Pancreas (tissue), 10 donors: ENCODE results near the gene AOPEP. TPM values are rescaled to one million over a fixed set of nuclear protein-coding genes. Genes with fewer than 3 reads are reported as not detected.

Source experiments
- ATAC-seq, 4 donors: fragments of 200-7000 bp; cut with Tn5 transposase; one replicate each; pipeline versions ENCODE4 v1.8.0 to v1.9.1; 2020; ENCODE audit warnings: mild to moderate bottlenecking in 4 of 4, moderate library complexity in 4 of 4
- DNase-seq, 6 donors: peaks; one replicate each; pipeline ENCODE4 v3.0.0-alpha.2; 2020
- FAIRE-seq: peaks from 2 replicates; lab custom pipeline; 2012; peaks lifted over from hg19 to GRCh38; lab: Jason Lieb, UNC
- H3K27ac ChIP-seq, 4 donors: fragments of 200-600 bp; sonication (generic); 1 replicate in 3 of 4; 2 replicates in 1 of 4; pipeline versions ENCODE4 v1.5.0 to v1.8.0; 2020
- H3K27me3 ChIP-seq, 4 donors: fragments of 200-600 bp; one replicate each; pipeline ENCODE4 v1.8.0; 2021
- H3K36me3 ChIP-seq, 3 donors: fragments of 200-600 bp; sonication (generic) in 1 of 3; one replicate each; pipeline versions ENCODE4 v1.5.0 to v1.8.0; 2020 to 2021
- H3K4me1 ChIP-seq, 3 donors: fragments of 200-600 bp; one replicate each; pipeline ENCODE4 v1.8.0; 2021
- H3K4me3 ChIP-seq, 4 donors: fragments of 200-600 bp; sonication (generic) in 2 of 4; one replicate each; pipeline versions ENCODE4 v1.5.0 to v1.8.0; 2020 to 2021
- H3K9me3 ChIP-seq, 4 donors: fragments of 200-600 bp; one replicate each; pipeline ENCODE4 v1.8.0; 2021
- WGBS, 2 donors: extraction: QIAGEN DNeasy Blood & Tissue Kit; methylation state at CpG; one replicate each; pipeline ENCODE4 v1.1.7; 2013; 5-methylcytosine and 5-hydroxymethylcytosine counted together
- intact Hi-C, 3 donors: fragments of 100-400 bp; cut with DNase I; formaldehyde crosslinking; loops; one replicate each; pipeline versions ENCODE4 v1.11.1 to v1.14.2; 2022
- polyA plus RNA-seq, 2 donors: library from polyadenylated mRNA; stranded (reverse); fragments of 200-250 nt; gene quantifications; one replicate each; pipeline ENCODE4 v1.2.3, GENCODE V29; 2013
- total RNA-seq, 6 donors: library from RNA; stranded (reverse); fragmentation: NEBNext Ultra II Directional in 4 of 6; extraction: Animal tissue kit (Norgen Biotek cat#: 25700) in 4 of 6; gene quantifications; one replicate each; pipeline versions ENCODE4 v1.2.1 to v1.2.4, GENCODE V29; 2021 to 2023
- TF ChIP-seq, protein P1 (sequence below), 4 donors: fragments of 200-600 bp; sonication (generic) in 3 of 4; IDR thresholded peaks; one replicate each; pipeline versions ENCODE4 v1.5.0 to v1.8.0; 2021; ENCODE audit warnings: antibody characterized with exemption in 4 of 4
- donor health status: healthy with polysubstance abuse.
- donor health status: DM: no; HTN: no; CAD: no; lungs with moderate emphysema.
- donor health status: DM: no; HTN: no; CAD: no.
- donor health status: control.
- donor health status: control.
- donor health status: Bipolar disorder and iron deficiency.
- donor health status: DM: yes; HTN: yes; CAD: no.
- donor health status: DM: no; HTN: no; CAD: no.
- donor health status: DM: no; HTN: no; CAD: no.
- donor health status: DM: yes; HTN: yes; CAD: no.

The AOPEP gene
- total and polyA plus RNA-seq, 8 donors: 50.5 to 140 (median 76.7) TPM

DNA sequence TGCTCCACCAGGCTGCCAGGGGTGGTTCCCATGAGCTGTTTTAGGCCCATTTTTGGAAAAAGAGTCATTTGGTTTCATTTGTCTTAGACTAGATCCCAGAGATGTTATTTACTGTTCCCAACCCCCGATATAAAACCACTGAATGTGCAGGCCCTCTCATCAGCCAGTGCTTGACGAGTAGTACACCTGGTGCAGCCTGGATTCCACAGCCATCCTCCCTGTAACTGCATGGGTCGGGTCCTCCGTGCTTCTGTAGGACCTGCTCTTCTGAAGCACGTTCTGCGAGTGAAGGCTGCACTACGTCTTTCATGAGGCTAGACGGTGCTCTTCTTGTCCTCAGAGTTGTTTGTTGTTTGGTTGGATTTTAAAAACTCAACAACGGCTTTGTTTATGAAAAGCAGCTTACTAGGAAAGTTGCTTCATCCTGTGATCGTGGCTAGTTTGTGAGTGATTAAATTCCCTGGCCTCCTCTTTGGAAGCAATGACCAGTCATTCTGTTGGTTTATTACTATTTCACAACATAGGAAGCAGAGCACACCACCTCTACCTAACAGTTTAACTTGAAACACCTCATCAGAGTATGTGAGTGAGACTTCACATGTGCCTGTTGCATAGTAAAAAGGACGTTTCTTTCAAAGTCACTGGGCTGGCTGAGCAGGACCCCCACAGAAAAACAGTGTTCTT is 135.2 kb downstream of the AOPEP start:
- Histone ChIP-seq H3K4me3 (no peak overlapping the region), H3K4me1 (peaks cover 6 to 12% (median 7%) of the 10 kb centered on the region in 3 donors), H3K27ac (peak overlapping the region in 2 of 4 donors; percentile 30), H3K27me3 (no peaks in the 10 kb centered on the region), H3K9me3 (no peaks in the 10 kb centered on the region), H3K36me3 (no peaks in the 10 kb centered on the region)
- intact Hi-C loops: no loop called here
- DNase-seq: no peak
- TF ChIP-seq, protein P1, sequence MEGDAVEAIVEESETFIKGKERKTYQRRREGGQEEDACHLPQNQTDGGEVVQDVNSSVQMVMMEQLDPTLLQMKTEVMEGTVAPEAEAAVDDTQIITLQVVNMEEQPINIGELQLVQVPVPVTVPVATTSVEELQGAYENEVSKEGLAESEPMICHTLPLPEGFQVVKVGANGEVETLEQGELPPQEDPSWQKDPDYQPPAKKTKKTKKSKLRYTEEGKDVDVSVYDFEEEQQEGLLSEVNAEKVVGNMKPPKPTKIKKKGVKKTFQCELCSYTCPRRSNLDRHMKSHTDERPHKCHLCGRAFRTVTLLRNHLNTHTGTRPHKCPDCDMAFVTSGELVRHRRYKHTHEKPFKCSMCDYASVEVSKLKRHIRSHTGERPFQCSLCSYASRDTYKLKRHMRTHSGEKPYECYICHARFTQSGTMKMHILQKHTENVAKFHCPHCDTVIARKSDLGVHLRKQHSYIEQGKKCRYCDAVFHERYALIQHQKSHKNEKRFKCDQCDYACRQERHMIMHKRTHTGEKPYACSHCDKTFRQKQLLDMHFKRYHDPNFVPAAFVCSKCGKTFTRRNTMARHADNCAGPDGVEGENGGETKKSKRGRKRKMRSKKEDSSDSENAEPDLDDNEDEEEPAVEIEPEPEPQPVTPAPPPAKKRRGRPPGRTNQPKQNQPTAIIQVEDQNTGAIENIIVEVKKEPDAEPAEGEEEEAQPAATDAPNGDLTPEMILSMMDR (IDR thresholded peaks at IDR 0.05): no peak
- peak in 3 of 4 donors; percentile 30 to 51 (median 48) for ATAC-seq
- no peak for FAIRE-seq
- 83 to 87% methylated on average over 11 of the region's 11 CpGs for WGBS, 2 donors

DNA sequence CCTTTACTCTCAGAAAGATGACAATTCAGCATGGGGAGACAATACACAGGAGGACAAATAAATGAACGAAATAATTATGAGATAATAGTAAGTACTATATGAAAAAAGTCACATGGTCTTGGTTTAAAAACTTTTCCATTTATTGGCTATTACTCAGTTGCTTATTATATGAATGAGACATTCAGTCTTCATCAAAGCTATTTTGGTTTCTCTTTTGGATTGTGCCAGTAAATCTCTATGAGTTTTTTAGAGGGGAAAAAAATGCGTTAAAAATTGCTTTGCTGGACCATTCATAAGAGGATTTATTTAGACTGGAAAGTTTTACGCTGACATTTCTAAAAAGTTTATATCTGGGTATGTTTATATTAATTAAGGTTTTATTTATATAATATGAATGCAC is 137.7 kb downstream of the AOPEP start:
- TF ChIP-seq, protein P1 (IDR thresholded peaks at IDR 0.05): no peak
- peak; percentile 74 for FAIRE-seq
- ATAC-seq: no peak
- no peaks in the 10 kb centered on the region for H3K9me3 ChIP-seq
- H3K4me1 ChIP-seq: peaks cover 20 to 27% (median 23%) of the 10 kb centered on the region in 3 donors
- no peak overlapping the region for H3K4me3 ChIP-seq
- H3K36me3 ChIP-seq: no peaks in the 10 kb centered on the region
- DNase-seq: no peak
- no peak overlapping the region for H3K27ac ChIP-seq
- H3K27me3 ChIP-seq: no peaks in the 10 kb centered on the region
- WGBS, 2 donors: 71 to 74% methylated on average over 3 of the region's 3 CpGs
- intact Hi-C loops: no loop called here

DNA sequence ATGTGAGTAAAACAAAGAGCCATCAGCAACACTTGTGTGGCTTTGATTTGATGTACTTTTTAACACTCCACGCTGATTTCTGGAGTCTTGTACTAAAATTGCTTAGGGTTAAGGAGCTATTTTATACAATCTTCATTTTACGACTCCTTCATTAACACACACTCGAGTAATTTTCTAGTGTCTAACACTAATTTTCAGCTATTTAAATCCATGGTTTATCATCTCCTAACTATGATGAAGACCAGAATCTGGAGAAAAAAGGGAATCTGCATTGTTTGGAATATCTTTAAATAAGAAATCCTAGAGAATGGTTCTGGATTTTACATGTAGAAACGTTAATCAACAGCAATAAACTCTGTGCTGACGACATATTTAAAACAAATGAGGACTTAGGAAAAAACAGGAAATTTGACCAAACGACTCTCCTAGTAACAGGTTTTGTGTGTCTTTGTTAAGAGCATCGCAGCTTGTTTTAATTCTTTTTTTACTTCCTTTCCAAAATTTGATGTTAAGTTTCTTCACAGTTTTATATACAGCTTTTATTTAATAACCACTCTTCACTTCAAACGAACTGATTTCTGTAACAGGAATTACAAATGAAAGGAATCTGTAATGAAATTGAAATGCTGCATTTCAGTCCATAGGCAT is 138.5 kb downstream of the AOPEP start:
- TF ChIP-seq, protein P1 (IDR thresholded peaks at IDR 0.05): no peak
- peak overlapping the region in 2 of 4 donors; percentile 0 to 91 for H3K27ac ChIP-seq
- no peaks in the 10 kb centered on the region for H3K9me3 ChIP-seq
- ATAC-seq (no peak), FAIRE-seq (no peak), DNase-seq (no peak)
- 73 to 74% methylated on average over 8 of the region's 8 CpGs for WGBS, 2 donors
- H3K4me1 ChIP-seq: peaks cover 20 to 27% (median 23%) of the 10 kb centered on the region in 3 donors
- H3K27me3 ChIP-seq: no peaks in the 10 kb centered on the region
- intact Hi-C loops: no loop called here
- H3K36me3 ChIP-seq: no peaks in the 10 kb centered on the region
- no peak overlapping the region for H3K4me3 ChIP-seq

DNA sequence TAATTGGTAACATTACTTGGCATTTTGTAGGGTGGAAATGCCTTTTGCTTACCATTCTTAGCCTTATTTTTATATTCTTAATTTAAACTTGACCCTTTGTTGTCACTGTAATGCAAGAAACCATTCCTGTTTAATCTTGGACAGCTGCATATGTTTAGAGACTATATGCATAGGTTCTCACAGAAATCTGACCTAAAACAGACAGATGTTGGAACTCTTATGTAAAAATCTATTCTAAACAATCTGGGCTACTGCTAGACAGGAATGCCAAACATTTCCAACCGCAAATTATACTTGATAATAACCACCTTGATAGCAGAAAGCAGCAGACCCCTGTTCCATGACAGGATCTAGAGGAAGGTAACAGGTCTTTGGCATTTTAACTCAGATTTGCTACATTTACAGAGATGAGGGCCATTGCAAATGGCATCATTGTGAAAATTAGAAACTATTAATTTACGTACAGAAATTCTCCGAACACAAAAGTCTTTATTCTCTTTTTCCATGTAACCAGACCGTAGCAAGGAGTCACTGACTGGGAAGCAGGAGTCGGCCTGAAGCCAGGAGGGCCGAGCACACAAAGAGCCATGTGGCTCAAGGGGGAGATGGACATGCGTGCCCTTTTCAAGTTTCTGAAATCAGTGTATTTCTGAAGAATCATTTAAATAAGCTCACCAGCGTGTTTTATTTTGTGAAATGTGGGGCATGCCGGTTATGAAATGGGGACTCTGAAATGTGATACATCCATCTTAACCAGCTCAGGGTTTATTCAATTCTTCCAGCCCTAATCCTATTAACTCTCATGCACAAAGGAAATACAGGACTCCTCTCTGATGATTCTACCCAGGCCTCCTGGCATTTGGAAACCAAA is 139.3 kb downstream of the AOPEP start:
- H3K4me3 ChIP-seq: no peak overlapping the region
- H3K9me3 ChIP-seq: no peaks in the 10 kb centered on the region
- no peaks in the 10 kb centered on the region for H3K36me3 ChIP-seq
- ATAC-seq (no peak), FAIRE-seq (no peak), DNase-seq (no peak)
- intact Hi-C loops: no loop called here
- TF ChIP-seq, protein P1 (IDR thresholded peaks at IDR 0.05): no peak
- peak overlapping the region in 2 of 4 donors; percentile 91 to 92 for H3K27ac ChIP-seq
- peaks cover 20 to 27% (median 23%) of the 10 kb centered on the region in 3 donors for H3K4me1 ChIP-seq
- no peaks in the 10 kb centered on the region for H3K27me3 ChIP-seq
- WGBS, 2 donors: 84 to 86% methylated on average over 9 of the region's 9 CpGs
